ENCODE results near the gene SLC35A5.

The SLC35A5 gene

GRCh38 chr3:112607863-112608262 is 46.0 kb downstream of the SLC35A5 start:
- Histone ChIP-seq H3K4me1 (no peaks in the 10 kb centered on the region), H3K4me3 (ENCODE audit: low read depth, low read length) (no peak overlapping the region), H3K36me3 (no peaks in the 10 kb centered on the region), H3K9me3 (no peaks in the 10 kb centered on the region), H3K27me3 (no peaks in the 10 kb centered on the region)
- no peak for DNase-seq
- TF ChIP-seq CTCF (IDR thresholded peaks at IDR 0.05; ENCODE audit: low read depth, low read length), result no peak

- no peaks in the 10 kb centered on the region for H3K9me3 ChIP-seq
- no peak overlapping the region for H3K4me3 ChIP-seq (ENCODE audit: low read depth, low read length)
- H3K27me3 ChIP-seq, result no peaks in the 10 kb centered on the region
- DNase-seq, result no peak
- no peaks in the 10 kb centered on the region for H3K36me3 ChIP-seq
- no peak for TF ChIP-seq CTCF (IDR thresholded peaks at IDR 0.05; ENCODE audit: low read depth, low read length)
- no peaks in the 10 kb centered on the region for H3K4me1 ChIP-seq
Observed at GRCh38 chr3:112610121-112610520, 48.3 kb downstream of the SLC35A5 start.

GRCh38 chr3:112611752-112612515 is 50.1 kb downstream of the SLC35A5 start:
- Histone ChIP-seq H3K4me1 (no peaks in the 10 kb centered on the region), H3K27me3 (no peaks in the 10 kb centered on the region), H3K36me3 (no peaks in the 10 kb centered on the region), H3K4me3 (ENCODE audit: low read depth, low read length) (no peak overlapping the region), H3K9me3 (no peaks in the 10 kb centered on the region)
- DNase-seq, result no peak
- no peak for TF ChIP-seq CTCF (IDR thresholded peaks at IDR 0.05; ENCODE audit: low read depth, low read length)

DNA sequence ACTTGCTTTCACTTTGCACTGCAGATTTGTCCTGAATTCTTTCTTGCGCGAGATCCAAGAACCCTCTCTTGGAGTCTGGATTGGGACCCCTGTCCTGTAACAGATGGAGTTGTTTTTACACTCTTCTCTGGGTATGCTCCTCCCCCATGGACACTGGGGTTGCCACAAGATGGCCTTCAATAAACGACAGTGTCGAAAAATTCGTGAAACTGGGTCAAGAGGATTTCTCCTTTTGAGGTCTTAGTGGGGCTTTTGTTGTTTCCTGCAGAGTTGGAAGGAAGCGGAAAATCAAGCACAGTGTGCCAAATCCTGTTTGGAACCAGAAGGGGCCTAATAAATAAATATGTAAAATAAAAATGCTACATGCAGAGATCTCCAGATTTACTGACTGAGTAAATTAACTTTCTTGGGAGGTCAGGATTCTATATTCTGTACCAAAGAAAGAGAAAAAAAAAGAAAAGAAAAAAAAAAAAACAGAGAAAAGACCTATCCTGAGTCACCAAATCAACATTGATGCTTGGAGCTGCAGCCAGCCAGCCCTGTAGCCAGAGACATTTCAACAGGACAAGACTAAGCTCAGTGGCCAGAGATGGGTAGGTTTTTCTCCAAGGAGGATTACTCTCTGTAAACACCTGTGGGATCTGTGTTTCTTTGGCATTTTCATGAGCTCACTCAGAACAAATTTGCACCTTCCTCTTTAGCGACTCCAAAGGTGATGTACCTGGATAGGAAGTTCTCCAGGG is 54.3 kb downstream of the SLC35A5 start:
- no peak for TF ChIP-seq CTCF (IDR thresholded peaks at IDR 0.05; ENCODE audit: low read depth, low read length)
- Histone ChIP-seq H3K4me1 (no peaks in the 10 kb centered on the region), H3K4me3 (ENCODE audit: low read depth, low read length) (no peak overlapping the region)

GRCh38 chr3:112617285-112617684 is 55.4 kb downstream of the SLC35A5 start:
- no peak for DNase-seq
- Histone ChIP-seq H3K4me3 (ENCODE audit: low read depth, low read length) (no peak overlapping the region), H3K4me1 (no peaks in the 10 kb centered on the region), H3K36me3 (no peaks in the 10 kb centered on the region), H3K9me3 (no peaks in the 10 kb centered on the region), H3K27me3 (no peaks in the 10 kb centered on the region)
- no peak for TF ChIP-seq CTCF (IDR thresholded peaks at IDR 0.05; ENCODE audit: low read depth, low read length)

More for the DNA sequence above, 54.3 kb downstream of the SLC35A5 start:
- Histone ChIP-seq H3K9me3 (no peaks in the 10 kb centered on the region), H3K27me3 (no peaks in the 10 kb centered on the region), H3K36me3 (no peaks in the 10 kb centered on the region)
- no peak for DNase-seq

DNA sequence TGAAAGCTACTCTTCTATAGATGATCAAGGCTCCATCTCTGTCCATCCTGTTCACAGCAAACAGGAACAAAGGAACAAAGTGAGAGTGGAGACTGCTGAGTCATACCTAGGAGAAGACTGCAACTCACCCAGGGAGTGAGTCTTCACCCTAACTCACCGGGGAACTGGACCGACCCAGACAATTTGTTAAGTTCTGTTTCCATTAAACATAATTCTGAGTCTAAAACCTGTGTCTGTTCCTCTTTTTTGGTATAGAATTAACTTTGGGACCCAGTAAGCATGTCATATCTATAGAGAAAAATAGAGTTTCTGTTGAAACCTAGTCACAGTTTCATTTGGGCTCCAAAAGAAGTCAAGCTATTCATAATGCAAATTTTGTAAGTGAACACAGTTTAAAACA is 57.5 kb downstream of the SLC35A5 start:
- Histone ChIP-seq H3K36me3 (no peaks in the 10 kb centered on the region), H3K4me3 (ENCODE audit: low read depth, low read length) (no peak overlapping the region), H3K27me3 (no peaks in the 10 kb centered on the region), H3K4me1 (no peaks in the 10 kb centered on the region), H3K9me3 (no peaks in the 10 kb centered on the region)
- TF ChIP-seq CTCF (IDR thresholded peaks at IDR 0.05; ENCODE audit: low read depth, low read length), result no peak
- no peak for DNase-seq
